Natural killer cell (primary cell): Measurements from ENCODE around the gene SAMD10. TPM values are rescaled to one million over a fixed set of nuclear protein-coding genes. Genes with fewer than 3 reads are reported as not detected.
A peak's percentile ranks its signal among the peaks of the same experiment; 100 is the strongest.

Source experiments
- ATAC-seq, 3 donors: fragments of 150-1000 bp in 2 of 3; fragments of 200-7000 bp in 1 of 3; cut with Tn5 transposase; 1 replicate in 1 of 3; 2 replicates in 2 of 3; pipeline ENCODE4 v1.10.0; 2021; ENCODE audit warnings: mild to moderate bottlenecking in 2 of 3, moderate library complexity in 2 of 3
- DNase-seq, 2 donors: peaks; one replicate each; pipeline versions ENCODE4 v3.0.0 to v3.0.0-alpha.2; 2013 to 2021; ENCODE audit warnings: mixed read lengths in 1 of 2
- H3K27ac ChIP-seq: one replicate; pipeline ENCODE4 v1.5.1; 2013; ENCODE audit warnings: mild to moderate bottlenecking, low read length
- H3K27me3 ChIP-seq: one replicate; pipeline ENCODE4 v1.6.1; 2013; ENCODE audit warnings: low read length; ENCODE audit not compliant: control insufficient read depth, insufficient read depth
- H3K36me3 ChIP-seq: one replicate; pipeline ENCODE4 v1.6.1; 2013; ENCODE audit warnings: low read length; ENCODE audit not compliant: control insufficient read depth, insufficient read depth
- H3K4me1 ChIP-seq: one replicate; pipeline ENCODE4 v1.6.1; 2013; ENCODE audit warnings: low read length; ENCODE audit not compliant: control insufficient read depth, insufficient read depth
- H3K4me3 ChIP-seq: one replicate; pipeline ENCODE4 v1.5.1; 2013; ENCODE audit warnings: low read length
- H3K9me3 ChIP-seq: one replicate; pipeline ENCODE4 v1.6.1; 2013; ENCODE audit warnings: low read length; ENCODE audit not compliant: control insufficient read depth, insufficient read depth
- H3K27ac Mint-ChIP-seq, 2 donors: one replicate each; pipeline ENCODE4 v1.8.0; 2022; ENCODE audit warnings: mild to moderate bottlenecking in 2 of 2, mixed read lengths in 2 of 2, moderate library complexity in 1 of 2
- H3K27me3 Mint-ChIP-seq, 2 donors: one replicate each; pipeline ENCODE4 v1.8.0; 2022; ENCODE audit warnings: low read depth in 2 of 2, mixed read lengths in 2 of 2
- H3K36me3 Mint-ChIP-seq: one replicate; pipeline ENCODE4 v1.8.0; 2022; ENCODE audit warnings: mixed read lengths
- H3K4me1 Mint-ChIP-seq, 2 donors: one replicate each; pipeline ENCODE4 v1.8.0; 2022; ENCODE audit warnings: mixed read lengths in 2 of 2
- H3K4me3 Mint-ChIP-seq: one replicate; pipeline ENCODE4 v1.8.0; 2022; ENCODE audit warnings: mild to moderate bottlenecking, moderate library complexity, mixed read lengths
- H3K9me3 Mint-ChIP-seq, 2 donors: one replicate each; pipeline ENCODE4 v1.8.0; 2022; ENCODE audit warnings: mixed read lengths in 2 of 2
- CTCF ChIP-seq: fragments of 200-600 bp; IDR thresholded peaks from one replicate; pipeline ENCODE4 v1.8.0; 2022; ENCODE audit warnings: antibody characterized with exemption
- WGBS: methylation state at CpG from one replicate; pipeline ENCODE4 v1.1.7; 2013; ENCODE audit warnings: missing lambda C conversion rate; ENCODE audit not compliant: insufficient coverage; 5-methylcytosine and 5-hydroxymethylcytosine counted together
- intact Hi-C: fragments of 100-400 bp; cut with micrococcal nuclease; formaldehyde crosslinking; loops from one replicate; pipeline ENCODE4 v1.14.2; 2022
- total RNA-seq, 4 donors: library from RNA; stranded (reverse); fragments of 120-200 nt in 1 of 4; gene quantifications; one replicate each; pipeline versions ENCODE4 v1.2.3 to v1.2.4, GENCODE V29; 2013 to 2022

SAMD10 gene
- total RNA-seq, 3 donors from 2014 or later (not counting 1 experiment from before 2014, with no cell fraction given) = 15.2 to 22.3 (median 17.6) TPM

- H3K27ac Mint-ChIP-seq = peak overlapping the region; percentile 74 to 78
- no peak overlapping the region for H3K4me3 ChIP-seq
These were observed 38.0 kb downstream of the SAMD10 start for GRCh38 chr20:63941282-63942081.

GRCh38 chr20:63940472-63941266, 38.8 kb downstream of the SAMD10 start:
- intact Hi-C loops = no loop called here
- Histone ChIP-seq H3K36me3 (peaks cover 44% of the 10 kb centered on the region), H3K4me3 (no peak overlapping the region), H3K4me1 (peaks cover 32% of the 10 kb centered on the region), H3K27me3 (no peaks in the 10 kb centered on the region), H3K27ac (no peak overlapping the region), H3K9me3 (no peaks in the 10 kb centered on the region)
- 97% methylated on average over 58 of the region's 58 CpGs for WGBS
- no peaks in the 10 kb centered on the region for H3K9me3 Mint-ChIP-seq
- no peaks in the 10 kb centered on the region for H3K36me3 Mint-ChIP-seq
- ATAC-seq = no peak
- DNase-seq = no peak
- H3K27me3 Mint-ChIP-seq = no peaks in the 10 kb centered on the region
- peak overlapping the region; percentile 74 to 78 for H3K27ac Mint-ChIP-seq
- TF ChIP-seq CTCF = no peak
- peak overlapping the region; percentile 55 for H3K4me3 Mint-ChIP-seq
- peaks cover 7 to 16% of the 10 kb centered on the region in 2 donors for H3K4me1 Mint-ChIP-seq

More at GRCh38 chr20:63941282-63942081, 38.0 kb downstream of the SAMD10 start:
- Mint-ChIP-seq H3K36me3 (no peaks in the 10 kb centered on the region), H3K9me3 (no peaks in the 10 kb centered on the region), H3K4me1 (peaks cover 7 to 16% of the 10 kb centered on the region in 2 donors), H3K27me3 (no peaks in the 10 kb centered on the region), H3K4me3 (peak overlapping the region; percentile 69)
- DNase-seq = peak; percentile 39 to 80
- Histone ChIP-seq H3K9me3 (no peaks in the 10 kb centered on the region), H3K27me3 (no peaks in the 10 kb centered on the region), H3K4me1 (peaks cover 32% of the 10 kb centered on the region), H3K27ac (peak overlapping the region; percentile 42), H3K36me3 (peaks cover 43% of the 10 kb centered on the region)
- intact Hi-C loops = no loop called here
- peak; percentile 75 to 83 (median 83) for ATAC-seq
- TF ChIP-seq CTCF = no peak
- 65% methylated on average over 31 of the region's 39 CpGs for WGBS

DNA sequence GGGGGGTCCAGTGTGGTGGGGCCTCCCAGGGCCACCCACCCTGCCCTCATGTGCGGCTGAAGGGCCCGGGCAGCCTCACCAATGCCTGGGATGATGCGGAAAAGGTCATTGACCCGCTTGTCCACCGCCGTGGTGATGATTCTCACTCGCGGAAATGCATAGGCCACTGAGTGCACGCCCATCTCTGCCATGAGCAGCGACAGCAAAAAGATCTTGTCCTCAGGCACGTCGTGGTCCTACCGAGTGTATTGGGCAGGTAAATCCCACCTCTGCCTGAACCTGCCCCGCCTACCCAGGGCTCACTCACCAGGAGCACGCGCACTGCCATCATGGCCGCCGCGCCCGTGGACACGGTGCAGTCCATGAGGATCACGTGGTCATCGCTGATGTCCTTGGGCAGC, 39.4 kb downstream of the SAMD10 start:
- WGBS = 97% methylated on average over 23 of the region's 23 CpGs
- Histone ChIP-seq H3K4me3 (no peak overlapping the region), H3K27ac (no peak overlapping the region), H3K27me3 (no peaks in the 10 kb centered on the region), H3K4me1 (peaks cover 32% of the 10 kb centered on the region), H3K9me3 (no peaks in the 10 kb centered on the region), H3K36me3 (peaks cover 44% of the 10 kb centered on the region)
- no peaks in the 10 kb centered on the region for H3K36me3 Mint-ChIP-seq
- no peak for TF ChIP-seq CTCF
- DNase-seq (no peak), ATAC-seq (no peak)
- H3K4me1 Mint-ChIP-seq = peaks cover 7 to 16% of the 10 kb centered on the region in 2 donors
- no peaks in the 10 kb centered on the region for H3K27me3 Mint-ChIP-seq
- intact Hi-C loops = no loop called here
- no peak overlapping the region for H3K27ac Mint-ChIP-seq
- H3K9me3 Mint-ChIP-seq = no peaks in the 10 kb centered on the region
- no peak overlapping the region for H3K4me3 Mint-ChIP-seq
